ENCODE results near the gene DOCK9. TPM values are rescaled to one million over a fixed set of nuclear protein-coding genes. Genes with fewer than 3 reads are reported as not detected.

DOCK9 gene
- total RNA-seq, 8 experiments from 2014 or later: 1.8 to 39.0 (median 4.9) TPM

DNA sequence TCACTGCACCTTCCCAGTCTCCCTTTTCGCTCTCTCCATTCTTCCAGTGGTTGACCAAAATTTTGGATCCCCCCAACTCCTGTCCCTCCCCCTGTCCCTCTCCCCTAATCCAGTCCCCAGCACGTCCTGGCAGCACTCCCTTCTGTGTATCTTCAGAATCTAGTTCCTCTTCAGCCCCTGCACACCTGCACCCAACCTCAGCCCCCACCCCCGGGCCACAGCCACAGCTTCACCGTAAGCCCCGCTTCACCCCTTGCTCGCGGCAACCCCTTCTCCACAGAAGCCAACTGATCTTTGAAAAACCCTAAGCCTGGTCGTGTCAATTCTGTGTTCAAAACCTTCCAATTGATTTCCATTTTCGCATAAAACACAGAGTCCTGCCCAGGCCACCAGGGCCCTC is 189.9 kb downstream of the DOCK9 start:
- H3K27ac ChIP-seq: no peak overlapping the region
- no peaks in the 10 kb centered on the region for H3K4me1 ChIP-seq (replicated peaks in 1 of 2)
- in situ Hi-C loops (cut with MboI; ENCODE audit: low pct_unique_long_range_greater_than_20kb in 2 of 9, low sequenced_read_pairs in 9 of 9, unreplicated experiment in 9 of 9): no loop called here
- 80% methylated on average over 2 of the region's 9 CpGs; no CpG with 5 or more reads in 9 of the 10 experiments for WGBS, 10 experiments
- no peak overlapping the region for H3K4me3 ChIP-seq
- no peak for ATAC-seq (replicated peaks in 6 of 8)

DNA sequence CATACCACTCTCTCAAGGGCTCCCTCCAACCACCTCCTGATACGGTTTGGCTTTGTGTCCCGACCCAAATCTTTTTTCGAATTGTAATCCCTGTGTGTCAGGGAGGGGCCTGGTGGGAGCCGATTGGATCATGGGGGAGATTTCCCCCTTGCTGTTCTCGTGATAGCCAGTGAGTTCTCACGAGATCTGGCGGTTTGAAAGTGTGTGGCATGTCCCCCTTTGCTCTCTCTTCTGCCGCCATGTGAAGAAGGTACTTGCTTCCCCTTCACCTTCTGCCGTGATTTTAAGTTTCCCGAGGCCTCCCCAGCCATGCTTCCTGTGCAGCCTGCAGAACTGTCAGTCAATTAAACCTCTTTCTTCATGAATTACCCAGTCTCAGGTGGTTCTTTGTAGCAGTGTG is 190.7 kb downstream of the DOCK9 start:
- whole genome bisulfite sequencing, 10 experiments: 33 to 100% (median 80%) methylated on average over 1 to 10 of the region's 10 CpGs; no CpG with 5 or more reads in 1 of the 10 experiments
- H3K4me1 ChIP-seq (replicated peaks in 1 of 2): no peaks in the 10 kb centered on the region

GRCh38 chr13:98786023-98786422 is 191.8 kb downstream of the DOCK9 start:
- in situ Hi-C loops (cut with MboI; ENCODE audit: low pct_unique_long_range_greater_than_20kb in 2 of 9, low sequenced_read_pairs in 9 of 9, unreplicated experiment in 9 of 9): no loop called here
- no peaks in the 10 kb centered on the region for H3K4me1 ChIP-seq (replicated peaks in 1 of 2)
- no peak overlapping the region for H3K27ac ChIP-seq
- 18 to 100% (median 74%) methylated on average over 1 to 7 of the region's 7 CpGs; no CpG with 5 or more reads in 2 of the 10 experiments for WGBS, 10 experiments
- H3K4me3 ChIP-seq: no peak overlapping the region
- no peak for ATAC-seq (replicated peaks in 6 of 8)

More for the DNA sequence above, 190.7 kb downstream of the DOCK9 start:
- no peak for ATAC-seq (replicated peaks in 6 of 8)
- no peak overlapping the region for H3K4me3 ChIP-seq
- in situ Hi-C loops (cut with MboI; ENCODE audit: low pct_unique_long_range_greater_than_20kb in 2 of 9, low sequenced_read_pairs in 9 of 9, unreplicated experiment in 9 of 9): no loop called here
- H3K27ac ChIP-seq: no peak overlapping the region

DNA sequence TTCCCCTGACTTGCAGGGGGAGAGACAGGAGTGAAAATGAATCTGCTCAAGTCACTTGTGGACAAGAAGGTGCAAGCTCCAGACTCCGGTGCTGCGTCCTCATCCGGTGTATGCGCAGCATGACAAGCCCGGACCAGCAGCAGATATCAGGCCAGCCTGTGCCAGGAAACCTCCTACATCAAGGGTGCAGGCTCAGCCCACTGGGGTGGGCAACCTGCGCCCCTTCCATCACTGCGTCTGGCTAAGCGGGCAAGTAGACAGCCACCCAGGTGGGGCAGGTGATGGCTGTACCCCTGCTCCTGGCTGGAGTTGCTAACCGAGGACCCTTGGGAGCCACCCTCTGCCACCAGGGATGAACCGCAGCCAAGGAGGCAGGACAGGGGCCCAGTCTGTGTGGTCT is 192.5 kb downstream of the DOCK9 start:
- Histone ChIP-seq H3K27ac (no peak overlapping the region), H3K4me3 (no peak overlapping the region), H3K4me1 (replicated peaks in 1 of 2) (no peaks in the 10 kb centered on the region)
- ATAC-seq (replicated peaks in 6 of 8): no peak
- in situ Hi-C loops (cut with MboI; ENCODE audit: low pct_unique_long_range_greater_than_20kb in 2 of 9, low sequenced_read_pairs in 9 of 9, unreplicated experiment in 9 of 9): no loop called here
- WGBS, 10 experiments: 20 to 100% (median 92%) methylated on average over 1 to 7 of the region's 10 CpGs; no CpG with 5 or more reads in 5 of the 10 experiments

DNA sequence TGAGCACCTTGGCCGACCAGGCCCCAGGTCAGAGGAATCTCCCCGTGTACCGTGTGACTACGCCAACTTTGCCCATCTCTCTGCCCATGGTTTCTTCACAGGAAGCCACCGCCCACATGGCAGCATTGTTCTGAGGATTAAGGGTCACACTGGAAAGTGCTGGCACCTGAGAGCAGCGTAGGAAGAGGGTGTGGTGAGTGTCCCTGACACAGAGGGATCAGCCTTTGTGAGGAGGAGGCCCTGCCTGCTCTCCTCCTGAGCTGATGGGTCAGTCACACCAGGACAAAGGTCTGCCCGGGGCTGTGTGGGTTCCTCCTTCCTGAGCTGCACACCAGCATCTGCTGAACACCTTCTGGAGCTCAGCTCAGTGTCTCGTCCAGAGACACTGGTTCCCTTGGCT is 193.2 kb downstream of the DOCK9 start:
- no peak for ATAC-seq (replicated peaks in 6 of 8)
- Histone ChIP-seq H3K27ac (no peak overlapping the region), H3K4me1 (replicated peaks in 1 of 2) (no peaks in the 10 kb centered on the region), H3K4me3 (no peak overlapping the region)
- 20 to 96% (median 83%) methylated on average over 1 to 6 of the region's 8 CpGs; no CpG with 5 or more reads in 3 of the 10 experiments for WGBS, 10 experiments
- in situ Hi-C loops (cut with MboI; ENCODE audit: low pct_unique_long_range_greater_than_20kb in 2 of 9, low sequenced_read_pairs in 9 of 9, unreplicated experiment in 9 of 9): no loop called here

GRCh38 chr13:98783856-98784478 is 193.9 kb downstream of the DOCK9 start:
- Histone ChIP-seq H3K27ac (no peak overlapping the region), H3K4me1 (replicated peaks in 1 of 2) (no peaks in the 10 kb centered on the region), H3K4me3 (no peak overlapping the region)
- 10 to 100% (median 79%) methylated on average over 1 to 8 of the region's 12 CpGs; no CpG with 5 or more reads in 4 of the 10 experiments for WGBS, 10 experiments
- in situ Hi-C loops (cut with MboI; ENCODE audit: low pct_unique_long_range_greater_than_20kb in 2 of 9, low sequenced_read_pairs in 9 of 9, unreplicated experiment in 9 of 9): no loop called here
- no peak for ATAC-seq (replicated peaks in 6 of 8)

DNA sequence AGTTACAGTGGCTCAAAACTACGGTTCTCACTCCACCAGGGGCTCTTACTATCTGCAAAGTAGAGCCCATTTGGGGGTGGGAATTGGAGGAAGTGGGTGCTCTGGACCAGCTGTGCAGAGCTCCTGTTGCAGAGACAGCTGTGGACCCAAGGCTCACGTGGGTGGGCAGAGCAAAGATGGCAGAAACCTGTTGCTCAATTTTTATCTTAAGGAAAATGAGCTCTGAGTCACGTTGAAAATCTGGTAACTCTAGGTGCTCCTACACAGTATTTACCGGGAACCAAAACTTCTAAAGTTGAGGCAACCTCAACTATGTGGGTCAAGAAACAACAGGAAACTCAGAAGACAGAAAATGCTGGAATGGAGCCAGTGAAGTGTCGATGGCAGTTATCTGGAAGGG is 195.2 kb downstream of the DOCK9 start:
- H3K27ac ChIP-seq: no peak overlapping the region
- ATAC-seq (replicated peaks in 6 of 8): no peak
- no peak overlapping the region for H3K4me3 ChIP-seq
- 30 to 100% (median 61%) methylated on average over 1 to 4 of the region's 5 CpGs; no CpG with 5 or more reads in 2 of the 10 experiments for whole genome bisulfite sequencing, 10 experiments
- in situ Hi-C loops (cut with MboI; ENCODE audit: low pct_unique_long_range_greater_than_20kb in 2 of 9, low sequenced_read_pairs in 9 of 9, unreplicated experiment in 9 of 9): no loop called here
- no peaks in the 10 kb centered on the region for H3K4me1 ChIP-seq (replicated peaks in 1 of 2)

DNA sequence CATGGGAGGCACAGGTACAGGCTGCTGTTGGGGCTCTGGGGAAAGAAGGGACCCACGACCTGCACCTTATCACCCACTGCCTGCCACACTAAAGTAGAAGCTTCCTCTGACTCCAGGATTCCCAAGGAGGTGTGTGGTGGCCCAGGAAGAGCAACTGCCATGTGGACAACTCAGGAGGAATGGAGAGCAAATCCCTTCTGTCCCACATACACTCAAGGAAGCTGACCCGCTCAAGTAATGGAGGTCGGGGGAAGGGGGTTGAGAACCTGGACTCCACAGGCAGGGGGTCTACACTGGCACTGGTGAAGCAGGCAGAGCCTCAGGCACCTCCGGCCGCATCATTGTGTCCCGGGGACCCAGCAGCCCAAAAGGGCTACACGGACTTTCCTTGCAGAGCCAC is 196.0 kb downstream of the DOCK9 start:
- in situ Hi-C loops (cut with MboI; ENCODE audit: low pct_unique_long_range_greater_than_20kb in 2 of 9, low sequenced_read_pairs in 9 of 9, unreplicated experiment in 9 of 9): no loop called here

GRCh38 chr13:98781470-98781869 is 196.4 kb downstream of the DOCK9 start:
- in situ Hi-C loops (cut with MboI; ENCODE audit: low pct_unique_long_range_greater_than_20kb in 2 of 9, low sequenced_read_pairs in 9 of 9, unreplicated experiment in 9 of 9): no loop called here
- 20 to 100% (median 78%) methylated on average over 1 to 8 of the region's 11 CpGs; no CpG with 5 or more reads in 4 of the 10 experiments for WGBS, 10 experiments
- Histone ChIP-seq H3K27ac (no peak overlapping the region), H3K4me1 (replicated peaks in 1 of 2) (no peaks in the 10 kb centered on the region), H3K4me3 (no peak overlapping the region)
- no peak for ATAC-seq (replicated peaks in 6 of 8)

More for the DNA sequence above, 196.0 kb downstream of the DOCK9 start:
- ATAC-seq (replicated peaks in 6 of 8): no peak
- no peak overlapping the region for H3K27ac ChIP-seq
- H3K4me3 ChIP-seq: no peak overlapping the region
- H3K4me1 ChIP-seq (replicated peaks in 1 of 2): no peaks in the 10 kb centered on the region
- 0 to 100% (median 70%) methylated on average over 1 to 5 of the region's 7 CpGs; no CpG with 5 or more reads in 5 of the 10 experiments for WGBS, 10 experiments

DNA sequence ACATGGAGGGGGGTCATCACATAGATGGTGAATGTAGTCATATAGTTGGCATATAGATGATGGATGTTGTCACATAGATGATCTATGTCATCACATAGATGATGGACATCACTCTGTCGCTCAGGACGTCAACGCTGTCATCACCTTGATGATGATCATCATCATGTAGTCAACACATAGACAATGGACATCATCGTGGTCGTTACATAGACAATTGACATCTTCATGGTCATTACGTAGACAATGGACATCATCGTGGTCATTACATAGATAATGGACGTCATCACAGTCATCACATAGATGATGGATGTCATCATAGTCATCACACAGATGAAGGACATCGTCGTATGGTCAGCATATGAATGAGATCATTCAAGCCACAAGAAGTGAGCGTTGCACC is 196.8 kb downstream of the DOCK9 start:
- H3K27ac ChIP-seq: no peak overlapping the region
- ATAC-seq (replicated peaks in 6 of 8): no peak
- 24 to 90% (median 48%) methylated on average over 1 to 10 of the region's 11 CpGs; no CpG with 5 or more reads in 3 of the 10 experiments for WGBS, 10 experiments
- no peaks in the 10 kb centered on the region for H3K4me1 ChIP-seq (replicated peaks in 1 of 2)
- no peak overlapping the region for H3K4me3 ChIP-seq
- in situ Hi-C loops (cut with MboI; ENCODE audit: low pct_unique_long_range_greater_than_20kb in 2 of 9, low sequenced_read_pairs in 9 of 9, unreplicated experiment in 9 of 9): no loop called here

DNA sequence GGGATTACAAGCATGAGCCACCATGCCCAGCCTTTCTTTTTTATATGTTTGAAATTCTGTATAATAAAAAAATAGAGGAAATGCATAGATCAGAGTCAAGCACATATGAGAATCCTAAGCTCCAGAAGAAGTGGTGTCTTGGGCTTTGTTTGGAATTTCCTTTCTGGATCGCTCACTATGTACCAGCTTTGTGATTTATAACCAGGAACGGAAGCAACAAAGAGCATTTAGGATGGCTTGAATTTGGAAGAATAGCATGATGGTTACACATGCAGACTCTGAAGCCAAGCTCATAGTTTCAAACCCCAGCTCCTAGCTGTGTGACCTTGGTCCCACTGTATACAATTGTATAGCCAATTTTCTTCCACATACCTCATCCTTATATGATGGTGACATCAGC is 197.4 kb downstream of the DOCK9 start:
- Histone ChIP-seq H3K4me3 (no peak overlapping the region), H3K27ac (no peak overlapping the region), H3K4me1 (replicated peaks in 1 of 2) (no peaks in the 10 kb centered on the region)
- no peak for ATAC-seq (replicated peaks in 6 of 8)
- WGBS, 10 experiments: 0 to 92% (median 70%) methylated on average over 1 to 2 of the region's 2 CpGs; no CpG with 5 or more reads in 3 of the 10 experiments
- in situ Hi-C loops (cut with MboI; ENCODE audit: low pct_unique_long_range_greater_than_20kb in 2 of 9, low sequenced_read_pairs in 9 of 9, unreplicated experiment in 9 of 9): no loop called here

DNA sequence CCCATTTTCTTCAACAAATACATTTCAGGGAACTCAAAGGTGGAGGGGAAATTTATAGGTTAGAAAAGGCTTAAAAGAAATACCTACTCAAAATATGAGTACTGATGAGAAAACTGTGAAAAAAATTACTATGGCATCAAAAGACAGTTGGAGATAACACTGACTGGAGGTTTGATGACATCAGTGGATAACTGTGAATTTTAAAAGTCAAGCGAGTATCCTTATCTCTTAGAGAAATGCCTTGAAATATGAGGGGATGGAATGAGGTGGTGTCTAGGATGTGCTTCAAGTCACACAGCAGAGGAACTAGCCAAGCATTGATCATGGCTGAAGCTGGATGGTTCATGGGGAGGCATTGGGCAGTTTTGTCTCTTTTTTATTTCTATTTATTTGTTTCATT is 198.2 kb downstream of the DOCK9 start:
- H3K4me1 ChIP-seq (replicated peaks in 1 of 2): no peaks in the 10 kb centered on the region
- H3K27ac ChIP-seq: no peak overlapping the region
- no peak overlapping the region for H3K4me3 ChIP-seq
- in situ Hi-C loops (cut with MboI; ENCODE audit: low pct_unique_long_range_greater_than_20kb in 2 of 9, low sequenced_read_pairs in 9 of 9, unreplicated experiment in 9 of 9): no loop called here
- ATAC-seq (replicated peaks in 6 of 8): no peak
- WGBS, 10 experiments: 29 to 100% (median 88%) methylated on average over 1 of the region's 1 CpG; no CpG with 5 or more reads in 3 of the 10 experiments

- H3K4me1 ChIP-seq (replicated peaks in 1 of 2): no peaks in the 10 kb centered on the region
- no peak overlapping the region for H3K4me3 ChIP-seq
- H3K27ac ChIP-seq: no peak overlapping the region
- in situ Hi-C loops (cut with MboI; ENCODE audit: low pct_unique_long_range_greater_than_20kb in 2 of 9, low sequenced_read_pairs in 9 of 9, unreplicated experiment in 9 of 9): no loop called here
- 28 to 80% (median 51%) methylated on average over 4 to 8 of the region's 8 CpGs for WGBS, 10 experiments
- no peak for ATAC-seq (replicated peaks in 6 of 8)
Measured at GRCh38 chr13:98778749-98779148, 199.1 kb downstream of the DOCK9 start.

GRCh38 chr13:98776644-98777043 is 201.2 kb downstream of the DOCK9 start:
- in situ Hi-C loops (cut with MboI; ENCODE audit: low pct_unique_long_range_greater_than_20kb in 2 of 9, low sequenced_read_pairs in 9 of 9, unreplicated experiment in 9 of 9): no loop called here
- Histone ChIP-seq H3K4me3 (no peak overlapping the region), H3K4me1 (replicated peaks in 1 of 2) (no peaks in the 10 kb centered on the region), H3K27ac (no peak overlapping the region)
- WGBS, 10 experiments: 42 to 100% (median 80%) methylated on average over 1 to 5 of the region's 5 CpGs
- ATAC-seq (replicated peaks in 6 of 8): peak in 1 of 8 experiments; percentile 21
